IMR-90 (cell line): ENCODE data around the gene TBCD. TPM values are rescaled to one million over a fixed set of nuclear protein-coding genes. Genes with fewer than 3 reads are reported as not detected.

Source experiments
- ATAC-seq: fragments of 200-7000 bp; cut with Tn5 transposase; 2 replicates; pipeline ENCODE4 v1.9.1; 2020; ENCODE audit warnings: low read depth, mild to moderate bottlenecking, moderate library complexity
- BruUV-seq: library from RNA; stranded (reverse); fragments of 400-500 nt; replicated peaks from 2 replicates; lab custom pipeline; 2021; lab: Mats Ljungman, UMichigan
- CTCF ChIA-PET: fragments of 300-600 bp; formaldehyde crosslinking; extraction: SDS; loops from one replicate; lab custom pipeline; 2021; ENCODE audit warnings: antibody characterized with exemption; lab: Yijun Ruan, JAX
- POLR2A ChIA-PET: fragments of 300-600 bp; sonication (Branson Sonifier 250); formaldehyde crosslinking; loops from one replicate; lab custom pipeline; 2022; ENCODE audit warnings: antibody characterized with exemption; ENCODE audit not compliant: unreplicated experiment; lab: Charles Lee
- DNase-seq: peaks from one replicate; pipeline ENCODE4 v3.0.0; 2013
- H2AFZ ChIP-seq: replicated peaks from 2 replicates; pipeline ENCODE3; 2013; ENCODE audit warnings: low read length, mild to moderate bottlenecking; ENCODE audit not compliant: poor library complexity
- H2AK5ac ChIP-seq: 2 replicates; pipeline ENCODE4 v1.6.1; 2013; ENCODE audit warnings: low read depth, low read length, inconsistent platforms
- H2AK9ac ChIP-seq: replicated peaks from 2 replicates; pipeline ENCODE3; 2013; ENCODE audit warnings: mild to moderate bottlenecking, low read depth, low read length, moderate library complexity; ENCODE audit not compliant: poor library complexity
- H2BK120ac ChIP-seq: 2 replicates; pipeline ENCODE4 v1.6.1; 2013; ENCODE audit warnings: low read depth, low read length, inconsistent platforms
- H2BK15ac ChIP-seq: 3 replicates; pipeline ENCODE4 v1.6.1; 2013; ENCODE audit warnings: low read depth, low read length, inconsistent platforms
- H2BK20ac ChIP-seq: 2 replicates; pipeline ENCODE4 v1.6.1; 2013; ENCODE audit warnings: low read depth, mild to moderate bottlenecking, inconsistent platforms, low read length, moderate library complexity
- H2BK5ac ChIP-seq: 2 replicates; pipeline ENCODE4 v1.6.1; 2013; ENCODE audit warnings: mild to moderate bottlenecking, low read depth, low read length, inconsistent platforms; ENCODE audit not compliant: poor library complexity, severe bottlenecking
- H3K14ac ChIP-seq: replicated peaks from 2 replicates; pipeline ENCODE4 v1.6.1; 2013; ENCODE audit warnings: low read depth, low read length, inconsistent platforms
- H3K18ac ChIP-seq: 2 replicates; pipeline ENCODE4 v1.6.1; 2013; ENCODE audit warnings: low read depth, low read length, control low read depth
- H3K23ac ChIP-seq: 2 replicates; pipeline ENCODE4 v1.6.1; 2013; ENCODE audit warnings: low read depth, low read length, inconsistent platforms
- H3K27ac ChIP-seq: 2 replicates; pipeline ENCODE4 v1.5.1; 2013; ENCODE audit warnings: mild to moderate bottlenecking, control low read depth, low read length; ENCODE audit not compliant: insufficient read depth
- H3K27me3 ChIP-seq: 2 replicates; pipeline ENCODE4 v1.6.1; 2013; ENCODE audit warnings: low read length; ENCODE audit not compliant: control insufficient read depth, insufficient read depth
- H3K36me3 ChIP-seq: 2 replicates; pipeline ENCODE4 v1.6.1; 2013; ENCODE audit warnings: low read length, mixed read lengths; ENCODE audit not compliant: control insufficient read depth, insufficient read depth
- H3K4ac ChIP-seq: 2 replicates; pipeline ENCODE4 v1.6.1; 2013; ENCODE audit warnings: low read depth, low read length, inconsistent platforms
- H3K4me1 ChIP-seq: 2 replicates; pipeline ENCODE4 v1.6.1; 2013; ENCODE audit warnings: low read length, mixed read lengths; ENCODE audit not compliant: control insufficient read depth, insufficient read depth
- H3K4me2 ChIP-seq: 2 replicates; pipeline ENCODE4 v1.6.1; 2013; ENCODE audit warnings: low read depth, mild to moderate bottlenecking, control low read depth, low read length, moderate library complexity
- H3K4me3 ChIP-seq: 2 replicates; pipeline ENCODE4 v1.5.1; 2013; ENCODE audit warnings: low read depth, mild to moderate bottlenecking, control low read depth, low read length, moderate library complexity; ENCODE audit not compliant: insufficient read depth
- H3K56ac ChIP-seq: 2 replicates; pipeline ENCODE4 v1.6.1; 2013; ENCODE audit warnings: low read length, inconsistent platforms; ENCODE audit not compliant: insufficient read depth; ENCODE audit errors: extremely low read depth
- H3K79me1 ChIP-seq, 2 experiments: 2 replicates each; pipeline ENCODE4 v1.6.1; 2013; ENCODE audit warnings: low read length in 2 of 2, inconsistent platforms in 1 of 2, low read depth in 1 of 2
- H3K9ac ChIP-seq: 2 replicates; pipeline ENCODE4 v1.6.1; 2013; ENCODE audit warnings: low read depth, low read length, control low read depth
- H3K9me1 ChIP-seq: 2 replicates; pipeline ENCODE4 v1.6.1; 2013; ENCODE audit warnings: low read length, inconsistent platforms; ENCODE audit not compliant: insufficient read depth
- H3K9me3 ChIP-seq: 2 replicates; pipeline ENCODE4 v1.6.1; 2013; ENCODE audit warnings: low read length; ENCODE audit not compliant: control insufficient read depth, insufficient read depth
- H4K20me1 ChIP-seq: 2 replicates; pipeline ENCODE4 v1.6.1; 2013; ENCODE audit warnings: low read length, inconsistent platforms; ENCODE audit not compliant: insufficient read depth
- H4K5ac ChIP-seq: 2 replicates; pipeline ENCODE4 v1.6.1; 2013; ENCODE audit warnings: mild to moderate bottlenecking, low read depth, low read length, control low read depth
- H4K8ac ChIP-seq, 2 experiments: 2 replicates each; pipeline ENCODE4 v1.6.1; 2013; ENCODE audit warnings: low read depth in 2 of 2, low read length in 2 of 2, control low read depth in 1 of 2, inconsistent platforms in 1 of 2
- H4K91ac ChIP-seq: 2 replicates; pipeline ENCODE4 v1.6.1; 2013; ENCODE audit warnings: low read depth, low read length, inconsistent platforms; ENCODE audit not compliant: insufficient read depth
- BHLHE40 ChIP-seq: fragments of 150-350 bp; IDR thresholded peaks from 2 replicates; pipeline ENCODE4 v1.6.1; 2016; ENCODE audit warnings: mild to moderate bottlenecking, low read depth, low read length
- CEBPB ChIP-seq: IDR thresholded peaks from 2 replicates; pipeline ENCODE4 v1.6.1; 2012; ENCODE audit warnings: low read depth, low read length, improper control_type of control experiment
- CHD1 ChIP-seq: IDR thresholded peaks from 2 replicates; pipeline ENCODE4 v1.6.1; 2012; ENCODE audit warnings: low read depth, low read length, improper control_type of control experiment
- FOS ChIP-seq: fragments of 150-350 bp; IDR thresholded peaks from 2 replicates; pipeline ENCODE4 v1.6.1; 2016; ENCODE audit warnings: low read depth, low read length
- MAFK ChIP-seq: IDR thresholded peaks from 2 replicates; pipeline ENCODE4 v1.6.1; 2012; ENCODE audit warnings: low read depth, low read length, improper control_type of control experiment
- MAZ ChIP-seq: IDR thresholded peaks from 2 replicates; pipeline ENCODE4 v1.6.1; 2012; ENCODE audit warnings: low read depth, mild to moderate bottlenecking, low read length, improper control_type of control experiment, moderate library complexity, borderline replicate concordance
- MXI1 ChIP-seq: IDR thresholded peaks from 2 replicates; pipeline ENCODE4 v1.6.1; 2012; ENCODE audit warnings: low read depth, mild to moderate bottlenecking, low read length, moderate library complexity, borderline replicate concordance
- NFE2L2 ChIP-seq: fragments of 150-350 bp; IDR thresholded peaks from 2 replicates; pipeline ENCODE4 v1.6.1; 2016; ENCODE audit warnings: low read depth, mild to moderate bottlenecking, low read length
- POLR2A ChIP-seq: IDR thresholded peaks from 2 replicates; pipeline ENCODE4 v1.6.1; 2012; ENCODE audit warnings: mild to moderate bottlenecking, low read depth, low read length
- RCOR1 ChIP-seq: IDR thresholded peaks from 2 replicates; pipeline ENCODE4 v1.6.1; 2012; ENCODE audit warnings: mild to moderate bottlenecking, low read length, improper control_type of control experiment; ENCODE audit not compliant: insufficient replicate concordance
- RFX5 ChIP-seq: IDR thresholded peaks from 2 replicates; pipeline ENCODE4 v1.8.0; 2012; ENCODE audit warnings: low read depth, mild to moderate bottlenecking, low read length, moderate library complexity
- SMC3 ChIP-seq: fragments of 150-350 bp; IDR thresholded peaks from 2 replicates; pipeline ENCODE4 v1.6.1; 2016; ENCODE audit warnings: low read depth, mild to moderate bottlenecking, antibody characterized with exemption, low read length, moderate library complexity
- WGBS, 2 experiments: methylation state at CpG; one replicate each; pipeline versions ENCODE4 v1.1.5 to v1.1.7; 2013; ENCODE audit warnings: missing lambda C conversion rate in 2 of 2; ENCODE audit not compliant: insufficient read length in 1 of 2; ENCODE audit errors: extremely low coverage in 2 of 2; 5-methylcytosine and 5-hydroxymethylcytosine counted together
- dilution Hi-C: fragments of 300-500 bp; cut with HindIII; formaldehyde crosslinking; loops from one replicate; pipeline ENCODE4 v1.14.3; 2018; ENCODE audit warnings: low sequenced_read_pairs; ENCODE audit not compliant: unreplicated experiment
- in situ Hi-C: fragments of 300-500 bp; cut with MboI; formaldehyde crosslinking; loops from 3 replicates; pipeline ENCODE4 v1.14.3; 2019; ENCODE audit warnings: low sequenced_read_pairs, inconsistent platforms, mixed read lengths
- intact Hi-C: fragments of 100-400 bp; cut with micrococcal nuclease; formaldehyde crosslinking; loops from 2 replicates; pipeline ENCODE4 v1.10.0; 2022
- polyA plus RNA-seq, 3 experiments: library from polyadenylated mRNA; depleted of rRNA; stranded (reverse); fragments of >200 nt; gene quantifications; 2 replicates each; pipeline ENCODE4 v1.2.3, GENCODE V29; 2012; ENCODE audit warnings: low replicate concordance in 1 of 3
- total RNA-seq: library from RNA; depleted of rRNA; stranded (reverse); fragments of >200 nt; gene quantifications from 2 replicates; pipeline ENCODE4 v1.2.3, GENCODE V29; 2012
- TF ChIP-seq, protein P1 (sequence below): conservative IDR thresholded peaks from 2 replicates; pipeline ENCODE4 v1.5.1; 2012; ENCODE audit warnings: mild to moderate bottlenecking, low read depth, low read length, improper control_type of control experiment
- TF ChIP-seq, protein P2 (sequence below): fragments of 150-350 bp; IDR thresholded peaks from 2 replicates; pipeline ENCODE4 v1.6.1; 2016; ENCODE audit warnings: low read depth, mild to moderate bottlenecking, low read length, moderate library complexity, borderline replicate concordance

Gene TBCD
- total and polyA plus RNA-seq, 2 of the 4 experiments (the other 2 are of a cell fraction), result 21.9 to 54.5 TPM

DNA sequence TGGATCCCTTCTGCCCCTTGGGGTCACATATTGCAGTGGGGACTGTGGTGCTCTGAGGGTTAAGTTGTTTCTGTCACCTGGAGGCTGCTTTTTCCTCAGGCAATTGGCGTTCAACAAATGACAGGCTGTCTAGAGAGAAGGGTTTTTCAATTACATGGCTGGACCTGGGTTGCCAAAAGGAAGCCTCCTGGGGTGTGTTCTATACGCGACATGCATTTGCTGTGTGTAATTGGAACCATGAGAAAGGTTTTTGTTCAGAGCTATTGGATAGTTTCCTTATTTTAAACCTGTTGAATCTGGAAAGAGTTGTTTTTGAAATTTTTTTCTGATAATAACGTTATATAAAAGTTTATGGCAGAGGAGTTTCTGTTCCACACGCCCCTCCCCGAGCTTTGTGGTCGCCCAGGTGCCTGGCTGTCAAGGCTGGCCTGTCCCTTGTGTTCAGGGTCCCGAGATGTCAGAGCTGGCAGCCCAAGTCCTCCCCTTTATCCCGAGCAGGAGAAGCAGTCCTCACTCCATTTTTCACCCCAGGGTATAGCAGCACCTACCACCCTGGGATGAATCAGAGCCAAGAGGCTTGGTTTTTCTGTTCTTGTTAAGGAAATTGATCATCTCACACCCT is 114.0 kb downstream of the TBCD start:
- ATAC-seq (no peak), DNase-seq (no peak)
- ChIA-PET CTCF (no interaction called here), POLR2A (no interaction called here)
- Histone ChIP-seq H3K14ac (no peak overlapping the region), H3K4me2 (no peak overlapping the region), H3K4me1 (peaks cover 18% of the 10 kb centered on the region), H2BK15ac (no peak overlapping the region; the same call in 2 of the 3 replicates), H3K18ac (no peak overlapping the region), H3K23ac (no peak overlapping the region; the same call in 1 of the 2 replicates), H2AK9ac (no peak overlapping the region), H3K79me1 (peaks cover 9 to 62% of the 10 kb centered on the region in 2 experiments), H3K9me3 (no peaks in the 10 kb centered on the region), H3K56ac (no peak overlapping the region), H2BK5ac (no peak overlapping the region), H3K9me1 (peaks cover 21% of the 10 kb centered on the region), H2BK120ac (no peak overlapping the region), H3K36me3 (peaks cover 8% of the 10 kb centered on the region), H2AFZ (no peak overlapping the region), H3K27me3 (no peaks in the 10 kb centered on the region), H4K20me1 (peaks cover 7% of the 10 kb centered on the region), H3K9ac (no peak overlapping the region), H3K27ac (no peak overlapping the region), H2AK5ac (0 out of 2 replicates have a peak overlapping the region, but pooled peaks have one; percentile 11), H4K8ac (peak overlapping the region in 1 of 2 experiments; percentile 94; a peak in 2 of 4 replicates), H3K4ac (0 out of 2 replicates have a peak overlapping the region, but pooled peaks have one; percentile 59), H4K91ac (no peak overlapping the region), H2BK20ac (no peak overlapping the region), H4K5ac (peak overlapping the region; percentile 61; the same call in 1 of the 2 replicates), H3K4me3 (no peak overlapping the region)
- dilution Hi-C loops (no loop called here), in situ Hi-C loops (no loop called here), intact Hi-C loops (no loop called here)
- TF ChIP-seq RFX5 (no peak), RCOR1 (no peak), CEBPB (no peak), NFE2L2 (no peak), CHD1 (no peak), POLR2A (no peak), MAFK (no peak), MXI1 (no peak), SMC3 (no peak), MAZ (no peak), FOS (no peak), BHLHE40 (no peak)
- TF ChIP-seq, protein P1, sequence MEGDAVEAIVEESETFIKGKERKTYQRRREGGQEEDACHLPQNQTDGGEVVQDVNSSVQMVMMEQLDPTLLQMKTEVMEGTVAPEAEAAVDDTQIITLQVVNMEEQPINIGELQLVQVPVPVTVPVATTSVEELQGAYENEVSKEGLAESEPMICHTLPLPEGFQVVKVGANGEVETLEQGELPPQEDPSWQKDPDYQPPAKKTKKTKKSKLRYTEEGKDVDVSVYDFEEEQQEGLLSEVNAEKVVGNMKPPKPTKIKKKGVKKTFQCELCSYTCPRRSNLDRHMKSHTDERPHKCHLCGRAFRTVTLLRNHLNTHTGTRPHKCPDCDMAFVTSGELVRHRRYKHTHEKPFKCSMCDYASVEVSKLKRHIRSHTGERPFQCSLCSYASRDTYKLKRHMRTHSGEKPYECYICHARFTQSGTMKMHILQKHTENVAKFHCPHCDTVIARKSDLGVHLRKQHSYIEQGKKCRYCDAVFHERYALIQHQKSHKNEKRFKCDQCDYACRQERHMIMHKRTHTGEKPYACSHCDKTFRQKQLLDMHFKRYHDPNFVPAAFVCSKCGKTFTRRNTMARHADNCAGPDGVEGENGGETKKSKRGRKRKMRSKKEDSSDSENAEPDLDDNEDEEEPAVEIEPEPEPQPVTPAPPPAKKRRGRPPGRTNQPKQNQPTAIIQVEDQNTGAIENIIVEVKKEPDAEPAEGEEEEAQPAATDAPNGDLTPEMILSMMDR, result no peak
- TF ChIP-seq, protein P2, sequence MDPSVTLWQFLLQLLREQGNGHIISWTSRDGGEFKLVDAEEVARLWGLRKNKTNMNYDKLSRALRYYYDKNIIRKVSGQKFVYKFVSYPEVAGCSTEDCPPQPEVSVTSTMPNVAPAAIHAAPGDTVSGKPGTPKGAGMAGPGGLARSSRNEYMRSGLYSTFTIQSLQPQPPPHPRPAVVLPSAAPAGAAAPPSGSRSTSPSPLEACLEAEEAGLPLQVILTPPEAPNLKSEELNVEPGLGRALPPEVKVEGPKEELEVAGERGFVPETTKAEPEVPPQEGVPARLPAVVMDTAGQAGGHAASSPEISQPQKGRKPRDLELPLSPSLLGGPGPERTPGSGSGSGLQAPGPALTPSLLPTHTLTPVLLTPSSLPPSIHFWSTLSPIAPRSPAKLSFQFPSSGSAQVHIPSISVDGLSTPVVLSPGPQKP, result no peak
- WGBS, 2 experiments, result 100% methylated on average over 5 of the region's 9 CpGs; no CpG with 5 or more reads in 1 of the 2 experiments
- no TSS peak for BruUV-seq
